HG03108 (cell line): ENCODE results near the gene TSPEAR.
"Not testable (repeated sequence)": the region's sequence is repeated elsewhere in the genome, so short reads cannot be mapped to it uniquely, and the experiment has no call there.

Experiments
- ATAC-seq: cut with Tn5 transposase; IDR thresholded peaks from one replicate; pipeline ENCODE4 v1.9.1; 2021; ENCODE audit warnings: moderate library complexity; ENCODE audit not compliant: unreplicated experiment

TSPEAR gene

GRCh38 chr21:44496564-44497550 lies 214.5 kb downstream of the TSPEAR start:
- ATAC-seq = no peak

DNA sequence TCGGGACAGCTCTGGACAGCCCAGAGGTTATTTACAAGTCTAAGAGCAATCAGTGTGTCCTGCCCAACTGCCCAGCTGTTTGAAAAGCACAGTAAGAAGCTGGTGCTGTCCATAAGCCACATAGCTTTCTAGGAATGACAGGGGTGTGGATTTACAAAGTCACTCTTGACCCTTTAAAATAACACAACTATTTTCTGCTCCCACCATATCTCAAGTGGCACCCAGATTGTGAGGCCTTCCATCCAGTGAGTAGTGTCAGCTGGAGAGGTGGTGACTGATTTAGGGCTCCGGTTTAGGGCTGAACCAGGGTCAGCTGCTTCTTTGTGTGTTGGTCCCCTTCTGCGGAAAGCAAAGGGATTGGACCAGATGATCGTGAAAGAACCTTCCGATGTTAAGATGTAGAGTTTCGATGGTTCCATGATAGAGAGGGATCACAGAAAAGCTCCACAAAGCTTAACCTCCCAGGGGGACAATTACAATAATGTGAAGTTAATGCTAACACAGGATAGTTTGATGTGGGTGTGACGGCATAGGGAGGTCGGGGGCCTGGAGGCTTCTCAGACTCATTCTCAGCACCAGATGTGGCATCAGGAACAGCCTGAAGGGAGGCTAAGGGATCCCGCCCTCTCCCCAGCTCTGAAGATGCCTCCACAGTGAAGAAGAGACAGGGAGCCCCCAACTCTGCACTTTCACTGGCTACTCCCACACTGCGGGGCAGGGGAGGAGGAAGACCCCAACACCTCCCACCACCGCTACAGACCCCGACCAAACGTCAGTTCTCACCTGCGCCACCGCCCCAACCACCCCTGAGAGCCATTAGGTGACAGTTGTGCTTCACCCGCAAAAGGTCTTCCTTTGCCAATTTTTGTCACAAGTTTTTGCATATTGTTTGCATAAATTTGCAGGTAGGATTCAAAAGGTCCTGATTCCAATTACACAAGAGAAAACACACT lies 215.5 kb downstream of the TSPEAR start:
- no peak for ATAC-seq

- no peak for ATAC-seq
Observed at GRCh38 chr21:44494956-44495355, 216.4 kb downstream of the TSPEAR start.

- ATAC-seq = no peak
Observed at GRCh38 chr21:44494418-44494817, 217.0 kb downstream of the TSPEAR start.

DNA sequence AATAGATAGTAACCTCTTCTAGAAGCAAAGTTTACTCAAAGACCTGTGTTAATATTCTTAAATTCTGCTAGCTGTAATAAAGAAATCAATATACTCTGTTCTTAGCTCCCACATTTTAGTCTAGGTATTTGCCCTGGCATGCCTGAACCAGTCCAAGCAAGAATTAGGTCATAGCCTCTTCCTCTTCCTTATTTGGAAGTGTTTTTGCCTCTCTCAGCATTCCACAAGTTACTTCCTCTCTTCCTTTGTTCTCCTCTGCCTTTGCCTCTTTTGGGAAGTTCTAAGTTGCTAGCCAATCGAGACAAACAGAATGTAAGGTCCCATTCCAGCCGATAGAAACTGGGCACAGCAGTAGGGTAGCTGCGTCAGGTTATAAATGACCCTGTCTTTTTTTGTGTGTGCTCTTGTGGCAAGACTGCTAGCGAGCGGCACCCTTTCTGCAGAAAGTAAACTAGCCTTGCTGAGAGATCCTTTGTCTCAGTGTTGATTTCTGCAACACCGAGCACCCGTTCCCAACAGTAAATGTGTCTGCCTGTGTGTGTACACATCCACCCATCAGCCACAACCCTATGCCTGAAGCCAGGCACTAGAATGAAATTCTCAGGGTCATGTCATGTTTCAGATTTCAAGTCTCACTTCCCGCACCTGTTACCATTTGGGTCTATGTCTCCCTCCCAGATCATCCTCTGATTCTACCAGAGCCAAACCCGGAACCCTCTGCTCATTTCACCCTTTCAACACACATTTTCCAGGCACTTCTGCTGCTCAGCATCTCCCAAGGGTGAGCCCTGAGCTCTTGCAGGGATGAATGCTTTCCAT lies 218.6 kb downstream of the TSPEAR start:
- no peak for ATAC-seq

DNA sequence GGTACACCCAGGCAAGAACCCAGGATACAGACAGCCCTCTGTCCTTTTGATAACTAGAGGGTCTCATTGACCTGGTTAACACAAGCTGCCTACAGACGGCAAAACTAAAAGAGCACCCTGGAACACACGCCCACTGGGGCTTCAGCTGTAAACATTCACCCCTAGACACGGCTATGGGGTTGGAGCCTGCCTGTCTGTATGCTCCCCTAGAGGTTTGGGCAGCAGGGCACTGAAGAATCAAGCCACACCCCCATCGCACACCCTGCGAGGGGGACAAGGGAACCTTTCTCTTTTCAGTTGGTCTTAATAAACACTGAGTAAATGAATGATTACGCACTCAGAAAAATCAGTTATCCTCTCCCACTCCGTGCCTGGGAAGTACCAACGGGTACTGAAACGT lies 220.6 kb downstream of the TSPEAR start:
- ATAC-seq = no peak

GRCh38 chr21:44490405-44490804 lies 221.0 kb downstream of the TSPEAR start:
- ATAC-seq = no peak

DNA sequence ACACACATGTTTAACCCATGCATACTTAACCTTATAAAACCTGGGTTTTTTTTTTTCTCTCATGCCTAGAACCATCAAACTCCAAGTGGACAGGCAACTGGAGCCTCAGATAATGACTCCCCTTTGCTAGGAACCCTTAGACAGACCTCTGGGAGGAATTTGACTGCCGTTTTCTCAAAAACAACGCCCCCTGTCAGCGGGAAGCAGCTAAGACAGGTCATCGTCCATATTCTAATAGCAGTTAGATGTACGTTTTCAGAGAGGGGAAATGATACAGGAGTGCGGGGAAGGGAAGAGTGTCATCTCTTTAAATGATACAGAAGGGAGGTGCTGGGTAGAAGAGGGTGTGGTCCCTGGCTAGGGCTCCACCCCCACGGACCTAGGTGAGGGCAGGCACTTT lies 221.4 kb downstream of the TSPEAR start:
- ATAC-seq = no peak

DNA sequence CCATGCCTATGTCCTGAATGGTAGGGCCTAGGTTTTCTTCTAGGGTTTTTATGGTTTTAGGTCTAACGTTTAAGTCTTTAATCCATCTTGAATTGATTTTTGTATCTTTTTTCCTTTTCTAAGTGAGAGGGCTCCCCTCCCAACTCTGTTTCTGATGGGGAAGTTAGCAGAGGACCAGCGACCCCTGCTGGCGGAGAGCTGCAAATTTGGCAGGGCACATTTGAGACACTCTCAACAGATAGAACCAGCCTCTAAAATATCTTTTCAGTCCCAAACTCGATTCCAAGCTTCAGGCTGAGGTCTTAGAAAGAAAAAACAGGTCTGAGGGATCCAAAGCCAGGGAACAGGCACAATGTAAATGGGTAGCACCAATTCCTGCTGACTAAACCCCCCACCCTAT lies 223.5 kb downstream of the TSPEAR start:
- ATAC-seq = no peak

DNA sequence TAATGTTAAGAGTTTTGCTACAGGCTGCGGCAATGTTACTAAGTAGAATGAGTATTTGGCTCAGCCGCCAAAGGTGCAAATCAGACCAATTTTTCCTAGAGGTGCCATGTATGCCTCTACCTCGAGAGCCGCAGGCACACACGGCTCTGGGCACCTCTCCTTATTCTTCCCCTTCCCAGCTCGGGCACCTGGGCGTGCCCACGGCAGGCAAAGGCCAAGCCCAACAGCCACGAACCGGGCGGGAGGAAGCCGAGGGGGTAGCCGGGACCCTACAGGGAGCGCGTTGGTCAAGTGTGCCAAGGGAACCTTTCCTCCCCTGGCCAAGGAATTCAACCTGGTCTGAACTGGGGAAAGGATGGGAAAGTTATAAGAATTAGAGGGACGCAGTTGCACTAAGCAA lies 225.1 kb downstream of the TSPEAR start:
- no peak for ATAC-seq

DNA sequence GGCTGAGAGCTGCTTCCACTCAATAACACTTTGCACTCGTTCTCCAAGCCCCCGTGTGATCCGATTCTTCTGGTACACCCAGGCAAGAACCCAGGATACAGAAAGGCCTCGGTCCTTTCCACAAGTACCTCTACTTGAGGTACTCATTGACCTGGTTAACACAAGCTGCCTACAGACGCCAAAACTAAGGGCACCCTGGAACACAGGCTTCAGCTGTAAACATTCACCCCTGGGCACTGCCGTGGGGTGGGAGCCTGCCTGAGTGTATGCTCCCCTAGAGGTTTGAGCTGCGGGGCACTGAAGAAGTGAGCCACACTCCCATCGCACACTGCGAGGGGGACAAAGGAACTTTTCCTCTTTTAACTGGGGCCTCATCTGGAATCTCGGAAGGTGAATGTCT lies 225.6 kb downstream of the TSPEAR start:
- no peak for ATAC-seq

DNA sequence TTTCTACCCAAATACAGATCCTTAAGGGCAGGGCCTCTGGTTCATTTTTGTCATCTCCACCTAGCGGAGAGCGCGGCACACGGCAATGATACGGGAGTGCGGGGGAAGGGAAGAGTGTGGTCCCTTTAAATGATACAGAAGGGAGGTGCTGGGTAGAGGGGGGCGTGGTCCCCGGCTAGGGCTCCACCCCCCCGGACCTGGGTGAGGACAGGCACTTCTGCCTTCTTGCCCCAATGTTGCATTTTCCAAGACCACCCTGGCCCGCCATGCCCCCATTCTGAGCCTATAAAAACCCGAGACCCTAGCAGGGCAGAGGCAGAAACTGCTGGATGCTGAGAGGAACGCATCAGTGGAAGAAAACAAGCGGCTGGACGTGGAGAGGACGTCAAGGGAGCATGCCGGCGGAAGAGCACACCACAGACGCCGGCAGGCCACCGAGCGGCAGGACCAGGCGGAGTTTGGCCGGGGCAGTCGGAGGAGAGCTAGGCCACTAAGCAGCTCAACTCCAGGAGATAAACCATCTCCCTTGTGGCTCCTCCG lies 226.0 kb downstream of the TSPEAR start:
- no peak for ATAC-seq

DNA sequence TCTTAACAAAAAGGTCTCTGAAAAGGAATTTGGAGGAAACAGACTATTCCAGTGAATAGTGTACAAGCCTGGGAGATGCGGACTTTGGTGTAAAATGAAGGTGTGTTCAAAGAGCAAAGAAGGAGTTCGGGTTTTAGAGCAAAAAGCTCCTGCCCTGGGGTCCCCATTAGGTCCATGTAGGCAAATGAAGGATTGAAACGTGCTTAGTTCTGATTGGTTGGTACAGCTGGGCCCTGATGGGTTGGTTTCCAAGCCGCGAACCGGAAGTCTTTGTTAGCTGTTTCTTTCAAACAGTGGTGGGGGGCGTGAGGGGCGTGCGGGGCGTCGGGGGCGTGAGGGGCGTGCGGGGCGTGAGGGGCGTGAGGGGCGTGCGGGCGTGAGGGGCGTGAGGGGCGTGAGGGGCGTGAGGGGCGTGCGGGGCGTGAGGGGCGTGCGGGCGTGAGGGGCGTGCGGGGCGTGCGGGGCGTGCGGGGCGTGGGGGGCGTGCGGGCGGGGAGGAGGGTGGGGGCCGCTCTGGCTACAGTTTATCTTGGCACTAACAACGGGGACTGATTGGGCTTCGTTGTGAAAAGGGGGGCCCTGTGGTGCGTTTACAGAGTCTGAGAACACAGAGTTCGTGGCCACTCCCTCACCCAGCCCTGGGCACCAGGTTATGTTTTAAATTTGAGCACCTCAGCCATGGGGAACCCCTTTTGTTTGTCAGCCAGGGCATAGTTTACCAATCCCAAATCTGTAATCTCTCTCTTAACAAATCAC lies 226.7 kb downstream of the TSPEAR start:
- ATAC-seq = no peak

- no peak for ATAC-seq
Observed at GRCh38 chr21:44483288-44484237, 227.8 kb downstream of the TSPEAR start.

DNA sequence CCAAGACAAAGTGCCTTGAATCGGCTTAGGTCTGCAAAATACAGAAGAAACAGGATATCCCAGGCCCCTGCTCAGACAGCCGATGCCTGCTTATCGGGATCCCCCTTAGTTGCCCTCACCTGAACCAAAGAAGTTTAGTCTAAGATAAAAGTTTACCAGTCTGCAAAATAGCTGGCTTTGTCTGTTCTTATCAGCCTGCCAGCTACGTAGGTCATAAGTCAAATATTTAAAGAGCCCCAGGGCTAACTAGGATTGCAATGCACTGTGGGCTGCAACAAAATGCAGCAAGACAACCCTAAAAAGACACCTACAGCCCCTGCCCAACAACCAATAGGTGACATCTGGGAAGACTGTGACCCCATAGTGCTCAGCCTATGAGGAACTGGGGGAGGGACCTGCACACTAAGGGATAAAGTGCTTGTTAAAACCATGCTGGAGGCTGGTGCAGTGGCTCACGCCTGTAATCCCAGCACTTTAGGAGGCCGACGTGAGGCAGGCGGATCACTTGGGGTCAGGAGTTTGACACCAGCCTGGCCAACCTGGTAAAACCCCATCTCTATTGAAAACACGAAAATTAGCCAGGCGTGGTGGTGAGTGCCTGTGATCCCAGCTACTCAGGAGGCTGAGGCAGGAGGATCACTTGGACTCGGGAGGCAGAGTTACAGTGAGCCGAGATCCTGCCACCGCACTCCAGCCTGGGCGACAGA lies 228.6 kb downstream of the TSPEAR start:
- ATAC-seq = no peak

DNA sequence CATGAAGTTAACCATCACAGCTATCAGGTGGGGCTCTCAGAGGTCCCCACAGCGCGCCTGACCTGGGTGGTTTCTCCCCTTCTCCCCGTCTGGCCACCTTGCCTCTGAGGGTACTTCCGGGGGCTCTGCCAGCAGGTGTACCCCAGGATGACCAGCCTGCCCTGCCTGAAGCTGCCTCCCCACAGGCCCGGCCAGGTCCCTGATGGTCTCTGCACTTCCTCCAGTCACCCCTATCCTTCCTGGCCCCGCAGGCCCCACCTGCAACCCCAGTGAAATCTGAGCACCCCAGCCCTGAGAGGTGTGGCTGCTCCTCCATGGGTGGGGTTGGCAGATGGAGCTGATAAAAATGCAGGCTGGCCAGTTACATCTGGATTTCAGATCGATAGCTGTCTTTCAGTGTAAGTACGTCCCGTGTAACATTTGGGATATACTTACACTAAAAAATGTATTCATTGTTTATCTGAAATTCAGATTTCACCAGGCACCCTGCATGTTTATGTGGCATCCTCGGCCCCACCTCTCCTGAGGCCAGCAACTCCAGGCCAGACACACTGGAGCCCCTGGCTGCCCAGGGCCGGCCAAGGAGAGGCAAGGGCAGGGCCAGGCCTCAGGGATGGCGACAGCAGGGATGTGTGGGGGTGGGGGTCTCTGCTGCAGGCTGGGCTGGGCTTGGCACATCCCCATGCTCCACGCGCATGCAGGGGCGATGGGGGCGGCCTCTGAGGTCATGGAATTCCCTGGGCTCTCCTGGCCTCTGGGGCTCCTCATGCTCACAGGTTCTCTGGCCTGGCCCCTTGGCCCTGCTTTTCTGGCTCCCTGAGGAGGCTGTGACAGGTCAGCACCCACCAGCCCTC lies 230.9 kb downstream of the TSPEAR start:
- ATAC-seq = no peak

DNA sequence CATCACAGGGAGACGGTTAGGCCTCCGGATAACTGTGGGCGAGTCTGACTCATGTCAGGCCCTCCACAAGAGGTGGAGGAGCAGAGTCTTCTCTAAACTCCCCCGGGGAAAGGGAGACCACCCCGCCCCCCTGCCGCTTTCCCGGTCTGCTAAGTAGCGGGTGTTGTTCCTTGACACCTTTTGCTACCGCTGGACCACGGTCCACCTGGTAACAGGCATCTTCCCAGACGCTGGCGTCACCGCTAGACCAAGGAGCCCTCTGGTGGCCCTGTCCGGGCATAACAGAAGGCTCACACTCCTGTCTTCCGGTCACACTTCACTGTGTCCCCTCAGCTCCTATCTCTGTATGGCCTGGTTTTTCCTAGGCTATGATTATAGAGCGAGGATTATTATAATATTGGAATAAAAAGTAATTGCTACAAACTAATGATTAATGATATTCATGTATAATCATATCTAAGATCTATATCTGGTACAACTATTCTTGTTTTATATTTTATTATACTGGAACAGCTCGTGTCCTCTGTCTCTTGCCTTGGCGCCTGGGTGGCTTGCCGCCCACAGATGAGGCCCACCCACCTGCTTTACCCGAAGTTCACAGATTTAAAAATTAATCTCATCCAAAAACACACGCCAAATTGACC lies 231.7 kb downstream of the TSPEAR start:
- ATAC-seq = not testable (repeated sequence)
